Superior temporal gyrus (tissue), 1 donor: ENCODE measurements around the gene EMP2.
"Not testable (repeated sequence)": the region's sequence is repeated elsewhere in the genome, so short reads cannot be mapped to it uniquely, and the experiment has no call there.

Experiments used
- DNase-seq: peaks from one replicate; pipeline ENCODE4 v3.0.0-alpha.2; 2016; ENCODE audit errors: extremely low spot score

The EMP2 gene

DNA sequence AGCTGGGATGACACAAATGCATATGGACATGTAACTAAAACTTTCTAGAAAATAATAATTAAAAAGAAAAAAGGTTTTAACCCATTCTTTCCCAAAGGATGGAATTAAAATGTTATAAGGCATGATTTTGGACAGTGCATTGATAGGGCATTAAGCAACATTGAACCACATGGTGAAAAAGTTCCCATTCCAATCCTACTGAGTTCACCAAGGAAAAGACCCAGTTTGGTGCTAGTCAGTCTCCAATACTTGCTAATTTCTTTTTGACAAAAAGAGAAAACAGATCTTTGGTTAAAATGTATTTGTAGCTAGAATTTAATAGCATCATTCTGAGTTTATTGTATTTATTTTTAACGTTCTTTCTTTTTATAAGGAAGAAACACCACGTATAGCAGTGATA is 28.1 kb downstream of the EMP2 start:
- no peak for DNase-seq

- DNase-seq = no peak
Observed at GRCh38 chr16:10551881-10552280, 28.5 kb downstream of the EMP2 start.

DNA sequence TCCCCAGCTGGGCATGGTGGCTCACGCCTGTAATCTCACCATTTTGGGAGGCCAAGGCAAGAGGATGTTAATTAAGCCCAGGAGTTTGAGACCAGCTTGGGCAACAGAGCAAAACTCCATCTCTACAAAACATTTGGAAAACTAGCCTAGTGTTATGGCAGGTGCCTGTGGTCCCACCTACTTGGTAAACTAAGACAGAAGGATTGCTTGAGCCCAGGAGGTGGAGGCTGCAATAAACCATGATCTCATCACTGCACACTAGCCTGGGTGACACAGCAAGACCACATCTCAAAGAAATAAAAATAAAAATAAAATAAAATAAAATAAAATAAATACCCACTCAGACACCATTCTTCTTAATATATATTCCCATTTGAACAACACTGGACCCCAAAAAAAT is 32.0 kb downstream of the EMP2 start:
- no peak for DNase-seq

DNA sequence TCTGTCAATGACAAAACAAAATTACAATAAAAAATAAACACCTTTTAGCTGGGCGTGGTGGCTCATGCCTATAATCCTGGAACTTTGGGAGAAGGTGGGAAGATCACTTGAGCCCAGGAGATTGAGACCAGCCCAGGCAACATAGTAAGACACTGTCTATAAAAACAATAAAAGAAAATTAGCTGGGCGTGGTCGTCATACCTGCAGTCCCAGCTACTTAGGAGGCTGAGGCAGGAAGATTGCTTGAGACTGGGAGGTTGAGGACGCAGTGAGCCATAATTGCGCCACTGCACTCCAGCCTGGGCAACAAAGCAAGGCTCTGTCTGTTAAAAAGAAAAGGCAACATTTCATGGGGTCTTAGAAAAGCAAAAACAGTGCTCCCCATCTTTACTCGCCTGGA is 32.7 kb downstream of the EMP2 start:
- no peak for DNase-seq

- no peak for DNase-seq
Observed at GRCh38 chr16:10543231-10543977, 37.0 kb downstream of the EMP2 start.

- DNase-seq = no peak
Observed at GRCh38 chr16:10541366-10541765, 39.0 kb downstream of the EMP2 start.

- DNase-seq = no peak
Observed at GRCh38 chr16:10539793-10540192, 40.6 kb downstream of the EMP2 start.

DNA sequence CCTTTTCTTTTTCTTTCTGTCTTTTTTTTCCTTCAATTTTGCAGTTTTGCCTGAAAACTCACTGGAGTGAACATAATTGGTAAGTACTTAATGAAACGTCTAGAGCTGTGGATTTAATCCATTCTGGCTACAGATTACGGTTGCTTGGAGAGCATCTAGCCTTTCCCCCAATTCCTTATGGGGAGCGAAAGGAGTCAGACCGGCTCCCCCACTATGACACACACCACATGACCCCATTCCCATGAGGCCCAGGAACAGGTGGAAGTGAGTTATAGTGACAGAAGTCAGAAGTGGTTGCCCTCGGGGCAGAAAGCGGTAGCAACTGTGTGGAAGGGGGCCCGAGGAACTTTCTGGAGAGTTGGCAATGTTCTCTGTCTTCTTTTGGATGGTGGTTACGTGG is 41.2 kb downstream of the EMP2 start:
- DNase-seq = no peak

GRCh38 chr16:10538583-10538982 is 41.8 kb downstream of the EMP2 start:
- DNase-seq = no peak

DNA sequence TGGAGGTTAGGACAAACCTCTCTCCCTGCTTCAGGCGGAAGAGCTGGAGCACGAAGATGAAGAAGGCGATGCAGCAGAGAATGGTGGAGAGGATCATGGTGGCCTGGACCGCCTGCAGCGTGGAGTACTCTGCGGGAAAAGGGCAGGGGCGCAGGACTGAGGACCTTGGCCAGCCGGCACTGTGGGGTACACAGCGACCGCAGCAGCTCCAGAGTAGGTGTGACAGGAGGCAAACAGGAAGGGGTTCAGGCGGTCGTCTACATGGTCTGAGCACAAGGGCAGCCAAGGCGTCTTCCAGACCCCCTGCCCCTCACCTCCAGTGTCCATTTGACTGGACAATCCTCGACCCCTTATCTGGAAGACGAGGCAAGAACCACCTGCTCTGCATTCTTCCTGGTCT is 42.5 kb downstream of the EMP2 start:
- no peak for DNase-seq

GRCh38 chr16:10536814-10537389 is 43.5 kb downstream of the EMP2 start:
- no peak for DNase-seq

- DNase-seq = not testable (repeated sequence)
Observed at GRCh38 chr16:10536328-10536727, 44.1 kb downstream of the EMP2 start.

DNA sequence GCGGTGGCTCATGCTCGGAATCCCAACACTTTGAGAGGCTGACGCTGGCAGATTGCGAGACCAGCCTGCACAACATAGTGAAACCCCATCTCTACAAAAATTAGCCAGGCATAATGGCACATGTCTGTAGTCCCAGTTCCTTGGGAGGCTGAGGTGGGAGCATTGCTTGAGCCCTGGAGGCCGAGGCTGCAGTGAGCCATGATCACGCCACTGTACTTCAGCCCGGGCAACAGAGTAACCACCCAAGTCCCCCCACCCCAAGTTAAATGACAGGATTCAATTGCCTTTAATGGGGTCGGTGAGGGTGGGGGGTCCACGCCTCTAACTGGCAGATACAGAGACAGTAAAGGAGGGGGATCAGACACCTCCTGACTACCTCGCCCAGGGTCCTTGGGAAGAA is 44.9 kb downstream of the EMP2 start:
- DNase-seq = no peak

DNA sequence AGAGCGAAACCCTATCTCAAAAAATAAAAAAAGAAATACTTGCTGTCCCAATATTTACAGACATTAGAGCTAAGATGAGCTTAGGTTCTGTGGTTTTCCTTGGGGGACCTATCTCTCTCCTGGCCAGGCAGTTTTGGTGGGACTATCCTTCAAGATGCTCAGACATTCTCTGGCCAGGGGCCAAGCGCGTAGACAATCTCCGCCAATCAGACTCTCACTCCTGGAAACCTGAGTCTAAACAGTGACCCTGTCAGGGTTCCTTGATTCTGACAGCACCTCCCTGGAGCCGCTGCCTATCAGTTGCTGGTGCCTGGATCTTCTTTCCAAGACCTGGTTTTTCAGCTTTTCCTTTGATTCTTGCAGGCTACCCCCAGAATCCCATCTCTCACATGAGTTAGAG is 45.6 kb downstream of the EMP2 start:
- no peak for DNase-seq

DNA sequence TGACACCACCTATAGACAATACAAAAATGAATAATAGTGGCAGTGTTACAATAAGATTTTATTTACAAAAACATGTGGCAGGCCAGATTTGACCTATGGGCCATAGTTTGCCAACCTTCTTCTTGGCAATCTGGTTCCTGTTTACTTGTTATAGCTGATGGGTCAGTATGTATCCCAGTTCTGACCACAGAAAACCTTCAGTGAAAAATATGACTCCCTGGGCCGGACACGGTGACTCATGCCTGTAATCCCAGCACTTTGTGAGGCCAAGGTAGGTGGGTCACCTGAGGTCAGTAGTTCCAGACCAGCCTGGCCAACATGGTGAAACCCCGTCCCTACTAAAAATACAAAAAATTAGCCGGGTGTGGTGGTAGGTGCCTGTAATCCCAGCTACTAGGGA is 46.8 kb downstream of the EMP2 start:
- not testable (repeated sequence) for DNase-seq

DNA sequence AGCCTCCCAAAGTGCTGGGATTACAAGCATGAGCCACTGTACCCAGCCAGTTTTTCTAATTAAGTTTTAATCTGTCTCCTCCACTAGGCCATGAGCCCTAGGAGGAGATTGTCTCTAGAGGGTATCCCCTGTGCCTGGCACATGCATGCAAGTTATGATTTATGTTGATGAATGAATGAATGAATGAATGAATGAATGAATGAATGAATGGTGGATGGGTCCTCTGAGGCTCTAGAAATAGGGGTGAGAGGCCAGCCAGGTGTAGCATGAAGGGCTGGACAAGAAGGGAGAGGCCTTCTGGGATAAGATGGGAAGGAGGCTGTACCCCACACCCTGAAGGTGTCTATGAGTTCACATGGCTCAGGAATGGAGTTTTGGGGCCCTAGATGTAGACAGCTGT is 48.8 kb downstream of the EMP2 start:
- DNase-seq = no peak

DNA sequence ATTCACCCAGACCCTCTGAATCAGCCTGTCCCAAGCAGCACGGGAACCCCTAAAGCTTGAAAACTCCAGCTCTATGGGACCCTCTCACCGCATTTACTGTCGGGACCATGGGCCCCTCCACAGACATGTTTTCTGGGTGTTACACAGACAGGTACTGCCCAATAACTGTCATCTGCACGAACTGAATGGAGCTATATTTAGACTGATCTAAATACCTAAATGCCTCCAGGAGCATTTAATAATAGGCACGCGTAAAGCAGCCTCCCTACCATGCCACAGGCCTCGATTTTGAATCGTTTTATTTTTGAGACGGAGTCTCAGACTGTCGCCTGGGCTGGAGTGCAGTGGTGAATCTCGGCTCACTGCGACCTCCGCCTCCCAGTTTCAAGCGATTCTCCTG is 49.7 kb downstream of the EMP2 start:
- DNase-seq = no peak

DNA sequence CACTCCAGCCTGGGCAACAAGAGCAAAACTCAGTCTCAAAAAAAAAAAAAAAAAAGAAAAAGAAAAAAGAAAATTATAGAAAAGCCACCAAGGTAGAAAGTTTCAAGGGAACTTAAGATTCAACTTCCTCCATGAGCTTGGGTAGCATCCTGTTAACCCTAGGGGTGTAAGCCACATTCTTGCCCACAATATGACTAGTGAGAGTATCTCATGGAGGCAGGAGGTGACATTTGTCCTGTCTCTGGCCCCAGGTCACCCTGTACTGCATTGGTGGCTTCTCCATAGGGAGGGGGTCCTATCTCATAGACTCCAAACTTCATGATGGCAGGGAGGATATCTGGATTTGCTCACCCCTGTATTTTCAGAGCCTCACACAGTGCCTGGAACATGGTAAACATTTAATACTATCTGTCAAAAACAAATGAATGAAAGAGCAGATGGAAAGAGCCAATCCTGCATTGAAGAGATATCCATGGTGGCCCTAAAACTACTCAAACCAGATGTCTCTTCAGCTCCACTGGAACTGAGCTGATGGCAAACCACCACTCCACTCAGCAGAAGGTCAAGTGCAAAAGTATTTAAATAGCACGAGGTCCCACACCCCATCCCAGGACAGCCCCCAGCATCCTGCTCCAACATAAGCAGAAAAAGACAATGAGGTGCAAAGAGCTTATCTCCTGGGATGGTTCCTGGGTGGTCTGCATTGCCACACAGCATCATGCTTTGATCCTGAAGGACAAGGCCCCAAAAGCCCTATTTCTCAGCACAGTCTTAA is 50.3 kb downstream of the EMP2 start:
- DNase-seq = no peak

GRCh38 chr16:10528635-10529034 is 51.8 kb downstream of the EMP2 start:
- no peak for DNase-seq

DNA sequence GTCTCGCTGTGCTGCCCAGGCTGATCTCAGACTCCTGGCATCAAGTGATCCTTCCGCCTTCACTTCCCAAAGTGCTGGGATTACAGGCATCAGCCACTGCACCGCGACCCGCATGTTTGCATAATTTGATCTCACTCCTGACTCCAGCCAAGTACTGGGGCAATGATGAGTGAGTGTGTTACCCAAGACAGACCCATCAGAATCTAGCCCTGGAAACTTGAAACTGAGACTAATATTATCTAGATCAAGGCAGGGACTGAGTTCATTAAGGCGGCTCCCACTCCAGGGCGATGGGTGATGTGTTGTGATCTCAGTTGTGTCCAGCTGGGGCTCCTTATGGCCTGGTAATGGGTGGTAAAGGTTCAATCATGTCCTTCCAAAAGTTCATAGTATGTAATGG is 53.4 kb downstream of the EMP2 start:
- DNase-seq = no peak

DNA sequence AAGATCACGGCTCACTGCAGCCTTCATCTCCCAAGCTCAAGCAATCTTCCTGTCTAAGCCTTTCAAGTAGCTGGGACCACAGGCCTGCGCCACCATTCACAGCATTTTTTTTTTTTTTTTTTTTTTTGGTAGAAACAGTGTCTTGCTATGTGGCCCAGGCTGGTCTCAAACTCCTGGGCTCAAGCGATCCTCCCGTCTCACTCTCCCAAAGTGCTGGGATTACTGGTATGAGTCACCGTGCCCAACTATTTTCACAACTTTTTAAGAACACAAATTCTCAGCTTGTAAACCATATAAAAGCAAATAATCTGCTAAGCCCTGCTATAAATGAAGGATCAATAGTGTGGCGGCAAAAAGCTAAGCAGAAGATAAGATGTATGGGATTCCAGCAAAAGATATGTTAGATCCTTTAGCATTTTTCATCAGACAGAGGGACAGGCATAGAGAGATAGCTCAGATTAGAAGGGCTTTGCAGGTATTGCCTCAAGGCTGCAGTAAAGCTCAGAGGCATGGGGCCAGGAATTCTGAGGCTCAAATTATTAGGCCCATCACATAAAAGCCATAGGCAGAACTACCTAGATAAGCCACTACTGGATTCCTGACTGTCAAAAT is 55.1 kb downstream of the EMP2 start:
- no peak for DNase-seq

DNA sequence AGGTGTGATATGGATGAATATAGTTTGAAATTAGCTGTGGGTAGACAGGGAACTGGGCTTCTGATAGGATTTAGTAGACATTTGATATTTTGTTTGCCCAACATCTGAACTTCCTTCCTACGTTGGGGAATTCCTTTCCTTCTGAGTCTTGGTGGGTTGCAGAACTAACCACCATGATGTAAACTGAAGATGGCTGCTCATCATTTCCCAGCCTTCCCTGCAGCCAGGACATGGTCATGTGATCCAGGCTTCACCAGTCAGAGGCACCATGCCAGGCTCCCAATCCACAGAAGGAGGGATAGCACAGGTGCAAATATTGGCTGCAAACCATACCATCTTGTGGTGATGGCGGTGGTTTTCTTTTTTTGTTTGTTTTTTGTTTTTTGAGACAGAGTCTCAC is 57.4 kb downstream of the EMP2 start:
- DNase-seq = no peak
